Left ventricle myocardium inferior (tissue), 1 donor: ENCODE measurements around the gene IFNLR1. TPM values are rescaled to one million over a fixed set of nuclear protein-coding genes. Genes with fewer than 3 reads are reported as not detected.
A peak's percentile ranks its signal among the peaks of the same experiment; 100 is the strongest.

Experiments
- DNase-seq: peaks from one replicate; pipeline ENCODE4 v3.0.0-alpha.2; 2020
- H3K27ac ChIP-seq: fragments of 200-600 bp; replicated peaks from 2 replicates; pipeline ENCODE4 v1.8.0; 2021
- H3K27me3 ChIP-seq: fragments of 200-600 bp; 2 replicates; pipeline ENCODE4 v1.8.0; 2021; ENCODE audit warnings: low read depth
- H3K36me3 ChIP-seq: fragments of 200-600 bp; 2 replicates; pipeline ENCODE4 v1.8.0; 2021
- H3K4me1 ChIP-seq: fragments of 200-600 bp; 2 replicates; pipeline ENCODE4 v1.8.0; 2021
- H3K4me3 ChIP-seq: fragments of 200-600 bp; 2 replicates; pipeline ENCODE4 v1.8.0; 2021; ENCODE audit warnings: mild to moderate bottlenecking, moderate library complexity
- H3K9me3 ChIP-seq: fragments of 200-600 bp; replicated peaks from 2 replicates; pipeline ENCODE4 v1.8.0; 2021
- CTCF ChIP-seq: fragments of 200-600 bp; IDR thresholded peaks from 2 replicates; pipeline ENCODE4 v1.8.0; 2021; ENCODE audit warnings: antibody characterized with exemption, mild to moderate bottlenecking, borderline replicate concordance
- intact Hi-C: fragments of 100-400 bp; cut with micrococcal nuclease; formaldehyde crosslinking; loops from one replicate; pipeline ENCODE4 v1.11.0; 2022
- total RNA-seq: library from RNA; stranded (reverse); fragmentation: NEBNext Ultra II Directional; extraction: Animal tissue kit (Norgen Biotek cat#: 25700); gene quantifications from one replicate; pipeline ENCODE4 v1.2.1, GENCODE V29; 2021
- donor health status: DM: no; HTN: yes; CAD: no; lungs with severe emphysema.

Gene IFNLR1
- total RNA-seq, 1 donor from 2014 or later, result 2.0 TPM

- Histone ChIP-seq H3K27me3 (peaks cover 32% of the 10 kb centered on the region), H3K4me1 (peaks cover 53% of the 10 kb centered on the region), H3K27ac (peak overlapping the region; percentile 96), H3K4me3 (peak overlapping the region; percentile 72), H3K36me3 (peaks cover 18% of the 10 kb centered on the region), H3K9me3 (no peaks in the 10 kb centered on the region)
- intact Hi-C loops, result no loop called here
- no peak for TF ChIP-seq CTCF
- DNase-seq, result peak; percentile 43
Measured at GRCh38 chr1:24111262-24111995, 75.7 kb downstream of the IFNLR1 start.

GRCh38 chr1:24110642-24111261 is 76.3 kb downstream of the IFNLR1 start:
- Histone ChIP-seq H3K4me1 (peaks cover 60% of the 10 kb centered on the region), H3K9me3 (no peaks in the 10 kb centered on the region), H3K27me3 (peaks cover 26% of the 10 kb centered on the region), H3K36me3 (peaks cover 25% of the 10 kb centered on the region), H3K4me3 (peak overlapping the region; percentile 72), H3K27ac (peak overlapping the region; percentile 96)
- DNase-seq, result peak; percentile 84
- no peak for TF ChIP-seq CTCF
- intact Hi-C loops, result no loop called here

- DNase-seq, result no peak
- H3K27ac ChIP-seq, result peak overlapping the region; percentile 96
- H3K27me3 ChIP-seq, result peaks cover 17% of the 10 kb centered on the region
- intact Hi-C loops, result no loop called here
- H3K36me3 ChIP-seq, result peaks cover 32% of the 10 kb centered on the region
- H3K9me3 ChIP-seq, result no peaks in the 10 kb centered on the region
- H3K4me1 ChIP-seq, result peaks cover 68% of the 10 kb centered on the region
- peak overlapping the region; percentile 72 for H3K4me3 ChIP-seq
- no peak for TF ChIP-seq CTCF
Measured at GRCh38 chr1:24109686-24110475, 77.2 kb downstream of the IFNLR1 start.

GRCh38 chr1:24109166-24109483 is 78.0 kb downstream of the IFNLR1 start:
- DNase-seq, result no peak
- intact Hi-C loops, result no loop called here
- Histone ChIP-seq H3K4me1 (peaks cover 76% of the 10 kb centered on the region), H3K36me3 (peaks cover 36% of the 10 kb centered on the region), H3K27ac (peak overlapping the region; percentile 96), H3K9me3 (no peaks in the 10 kb centered on the region), H3K4me3 (peak overlapping the region; percentile 72), H3K27me3 (peaks cover 10% of the 10 kb centered on the region)
- no peak for TF ChIP-seq CTCF

- H3K9me3 ChIP-seq, result no peaks in the 10 kb centered on the region
- H3K27ac ChIP-seq, result peak overlapping the region; percentile 96
- DNase-seq, result no peak
- no peak for TF ChIP-seq CTCF
- H3K4me3 ChIP-seq, result peak overlapping the region; percentile 72
- peaks cover 4% of the 10 kb centered on the region for H3K27me3 ChIP-seq
- intact Hi-C loops, result no loop called here
- H3K4me1 ChIP-seq, result peaks cover 82% of the 10 kb centered on the region
- H3K36me3 ChIP-seq, result peaks cover 37% of the 10 kb centered on the region
Measured at GRCh38 chr1:24108334-24109165, 78.5 kb downstream of the IFNLR1 start.
